ENCODE data around the gene ETFA.

The ETFA gene

DNA sequence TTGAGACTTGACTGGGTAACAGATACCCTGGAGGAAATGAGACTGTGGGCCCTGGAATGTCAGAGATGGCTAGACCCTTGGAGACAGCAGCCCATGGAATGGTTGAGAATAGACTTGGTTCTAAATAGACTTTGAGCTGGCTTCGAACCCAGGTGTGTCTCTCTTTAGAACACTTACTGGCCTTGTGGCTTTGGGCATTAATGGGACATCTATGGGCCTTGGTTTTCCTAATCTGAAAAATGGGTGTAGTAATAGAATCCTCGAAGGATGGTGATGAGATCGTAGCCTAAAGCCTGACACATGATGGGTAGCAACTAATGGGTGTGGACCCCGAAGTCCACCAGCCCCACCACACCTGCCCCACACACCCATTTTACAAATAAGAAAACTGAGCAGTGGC, 132.2 kb downstream of the ETFA start:
- CTCF ChIA-PET, result no interaction called here
- no peak for DNase-seq (ENCODE audit: low spot score)
- TF ChIP-seq, protein P1, sequence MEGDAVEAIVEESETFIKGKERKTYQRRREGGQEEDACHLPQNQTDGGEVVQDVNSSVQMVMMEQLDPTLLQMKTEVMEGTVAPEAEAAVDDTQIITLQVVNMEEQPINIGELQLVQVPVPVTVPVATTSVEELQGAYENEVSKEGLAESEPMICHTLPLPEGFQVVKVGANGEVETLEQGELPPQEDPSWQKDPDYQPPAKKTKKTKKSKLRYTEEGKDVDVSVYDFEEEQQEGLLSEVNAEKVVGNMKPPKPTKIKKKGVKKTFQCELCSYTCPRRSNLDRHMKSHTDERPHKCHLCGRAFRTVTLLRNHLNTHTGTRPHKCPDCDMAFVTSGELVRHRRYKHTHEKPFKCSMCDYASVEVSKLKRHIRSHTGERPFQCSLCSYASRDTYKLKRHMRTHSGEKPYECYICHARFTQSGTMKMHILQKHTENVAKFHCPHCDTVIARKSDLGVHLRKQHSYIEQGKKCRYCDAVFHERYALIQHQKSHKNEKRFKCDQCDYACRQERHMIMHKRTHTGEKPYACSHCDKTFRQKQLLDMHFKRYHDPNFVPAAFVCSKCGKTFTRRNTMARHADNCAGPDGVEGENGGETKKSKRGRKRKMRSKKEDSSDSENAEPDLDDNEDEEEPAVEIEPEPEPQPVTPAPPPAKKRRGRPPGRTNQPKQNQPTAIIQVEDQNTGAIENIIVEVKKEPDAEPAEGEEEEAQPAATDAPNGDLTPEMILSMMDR (conservative IDR thresholded peaks at IDR 0.05; ENCODE audit: low read depth), result no peak
- POLR2A ChIA-PET (ENCODE audit: low non-redundant PET), result no interaction called here
- peak overlapping the region; percentile 95 for H3K27ac ChIP-seq

DNA sequence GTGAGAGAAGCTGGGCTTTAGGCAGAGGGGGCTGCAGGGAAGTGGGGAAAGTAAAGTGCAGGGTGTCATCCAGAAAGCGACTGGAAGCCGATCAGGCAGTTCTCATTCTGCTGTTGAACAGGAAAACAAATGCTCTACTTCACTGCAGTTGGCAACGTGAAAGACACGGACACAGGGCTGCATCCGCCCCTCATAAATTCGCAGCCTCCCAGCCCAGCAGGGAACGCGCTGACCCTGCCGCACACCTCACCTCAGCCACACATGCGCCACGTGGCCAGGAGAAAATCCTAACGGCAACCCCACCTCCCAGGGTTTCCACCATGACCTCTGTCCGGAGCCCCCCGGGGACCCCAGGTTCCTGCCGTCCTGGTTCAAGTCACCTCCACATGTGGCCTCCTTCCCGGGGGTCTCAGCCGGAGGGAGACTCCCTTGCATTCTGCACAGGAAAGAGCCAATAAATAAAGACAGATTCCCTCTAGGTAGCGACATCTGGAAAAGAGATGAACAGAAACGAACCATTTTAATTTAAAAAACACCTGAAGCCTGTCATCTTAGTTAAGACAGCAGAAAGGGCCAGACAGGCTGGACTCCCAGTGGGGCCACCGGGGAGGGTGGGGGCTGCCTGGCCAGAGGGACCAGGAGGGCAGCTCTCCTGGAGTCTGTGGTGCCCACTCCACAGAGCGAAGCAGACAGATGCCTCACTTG, 132.8 kb downstream of the ETFA start:
- no peak for DNase-seq (ENCODE audit: low spot score)
- H3K27ac ChIP-seq, result peak overlapping the region; percentile 95
- ChIA-PET POLR2A (ENCODE audit: low non-redundant PET) (no interaction called here), CTCF (interaction anchor here (0.6 to 1.2 kb wide), 2 partner anchors 27 to 821 kb away, joined by 3 read pairs; no protein-coding TSS in a partner anchor)
- TF ChIP-seq, protein P1 (conservative IDR thresholded peaks at IDR 0.05; ENCODE audit: low read depth), result no peak

DNA sequence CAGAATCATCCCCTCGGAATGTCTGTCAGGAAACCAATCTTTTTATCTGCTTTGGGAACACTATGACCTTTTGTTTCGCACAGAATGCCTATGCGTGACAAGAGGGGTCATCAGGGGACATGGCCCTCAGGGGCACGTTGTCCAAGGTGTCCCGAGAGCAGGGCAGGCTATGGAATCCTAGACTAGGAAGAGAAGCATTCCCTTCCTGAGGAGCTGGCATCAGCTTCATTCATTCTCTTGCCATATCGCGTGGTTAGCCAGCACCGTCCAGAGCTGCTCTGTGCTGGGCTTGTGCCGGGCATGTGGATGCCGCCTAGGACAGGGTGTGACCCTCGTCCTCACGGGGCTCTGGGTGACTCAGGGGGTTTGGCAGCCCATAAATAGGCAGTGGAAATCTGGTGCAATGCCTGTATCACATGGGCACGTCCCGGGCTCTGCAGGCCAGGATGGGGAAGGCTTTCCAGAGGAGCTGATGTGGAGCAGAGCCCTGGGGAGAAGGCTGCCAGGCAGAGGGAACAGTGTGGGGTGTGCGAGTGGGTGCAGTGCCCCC, 133.7 kb downstream of the ETFA start:
- TF ChIP-seq, protein P1 (conservative IDR thresholded peaks at IDR 0.05; ENCODE audit: low read depth), result no peak
- peak overlapping the region; percentile 95 for H3K27ac ChIP-seq
- DNase-seq (ENCODE audit: low spot score), result peak; percentile 96
- ChIA-PET CTCF (interaction anchor here (0.6 to 1.2 kb wide), 4 partner anchors 24 to 822 kb away, joined by 3 read pairs; no protein-coding TSS in a partner anchor), POLR2A (ENCODE audit: low non-redundant PET) (no interaction called here)

DNA sequence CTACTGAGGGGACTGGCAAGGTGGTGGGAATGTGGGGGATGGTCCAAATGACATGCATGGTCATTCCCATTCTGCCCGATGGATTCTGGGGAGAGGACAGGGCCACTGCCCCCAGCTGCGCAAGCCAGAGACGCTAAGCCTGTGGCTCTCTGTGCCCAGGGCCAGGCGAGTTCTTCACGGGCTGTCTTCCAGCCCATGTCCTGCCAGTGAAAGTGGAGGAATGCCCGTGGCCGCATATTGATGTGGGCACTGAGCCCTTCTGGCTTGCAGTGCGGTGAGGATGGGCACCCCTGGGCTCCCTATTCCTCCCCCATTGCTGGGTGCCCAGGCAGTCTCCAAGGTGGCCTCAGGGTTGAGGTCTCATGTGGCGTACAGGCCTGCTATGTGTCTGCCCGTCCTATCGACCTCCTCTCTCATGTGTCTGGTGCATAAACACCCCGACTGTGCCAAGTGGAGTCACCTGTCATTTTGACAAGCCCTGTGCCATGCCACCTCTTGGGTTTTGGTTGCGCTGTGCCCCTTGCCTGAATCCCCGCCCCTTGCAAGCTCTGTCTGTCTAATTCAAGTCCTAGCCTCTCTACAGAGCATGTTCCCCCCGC, 134.7 kb downstream of the ETFA start:
- ChIA-PET CTCF (no interaction called here), POLR2A (ENCODE audit: low non-redundant PET) (no interaction called here)
- no peak for DNase-seq (ENCODE audit: low spot score)
- peak overlapping the region; percentile 95 for H3K27ac ChIP-seq
- TF ChIP-seq, protein P1 (conservative IDR thresholded peaks at IDR 0.05; ENCODE audit: low read depth), result no peak

DNA sequence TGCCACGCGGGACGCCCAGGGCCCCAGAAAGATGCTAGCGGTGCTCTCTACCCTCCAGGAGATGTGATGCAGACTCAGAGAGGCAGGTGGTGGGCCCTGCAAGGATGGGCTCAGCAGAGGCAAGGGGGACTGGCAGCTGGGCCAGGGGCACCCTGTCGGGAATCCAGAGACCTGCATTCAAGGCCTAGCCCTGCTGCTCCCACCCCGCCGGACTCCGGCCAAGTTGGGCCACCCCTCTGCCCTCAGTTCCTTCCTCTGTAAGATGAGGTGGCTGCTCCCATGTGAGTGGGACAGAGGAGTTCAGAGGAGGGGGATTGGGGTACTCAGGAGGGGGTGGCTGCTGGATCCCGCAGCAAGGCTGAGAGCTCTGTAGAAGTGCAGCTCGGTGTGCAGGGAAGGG, 135.2 kb downstream of the ETFA start:
- no peak for DNase-seq (ENCODE audit: low spot score)
- ChIA-PET CTCF (no interaction called here), POLR2A (ENCODE audit: low non-redundant PET) (no interaction called here)
- peak overlapping the region; percentile 95 for H3K27ac ChIP-seq
- TF ChIP-seq, protein P1 (conservative IDR thresholded peaks at IDR 0.05; ENCODE audit: low read depth), result no peak

DNA sequence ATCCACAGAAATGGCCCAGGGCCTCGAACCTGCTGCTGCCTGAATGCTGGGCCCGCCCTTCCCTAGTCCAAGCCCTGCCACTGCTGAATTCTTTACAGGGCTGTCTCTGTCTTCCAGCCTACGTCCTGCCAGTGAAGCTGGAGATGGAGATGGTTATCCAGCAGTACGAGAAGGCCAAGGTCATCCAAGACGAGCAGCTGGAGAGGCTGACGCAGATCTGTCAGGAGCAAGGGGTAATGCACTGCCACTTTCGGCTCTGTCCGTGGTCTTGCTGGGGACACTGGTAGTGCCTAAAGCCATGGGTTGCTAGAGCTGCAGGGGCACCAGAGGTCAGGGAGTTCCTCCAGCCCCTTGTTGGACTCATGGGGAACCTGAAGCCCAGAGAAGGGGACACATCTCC, 135.8 kb downstream of the ETFA start:
- TF ChIP-seq, protein P1 (conservative IDR thresholded peaks at IDR 0.05; ENCODE audit: low read depth), result no peak
- no peak for DNase-seq (ENCODE audit: low spot score)
- H3K27ac ChIP-seq, result peak overlapping the region; percentile 95
- CTCF ChIA-PET, result no interaction called here
- POLR2A ChIA-PET (ENCODE audit: low non-redundant PET), result no interaction called here
